Sigmoid colon (tissue), 7 donors: ENCODE data around the gene TMEM263. TPM values are rescaled to one million over a fixed set of nuclear protein-coding genes. Genes with fewer than 3 reads are reported as not detected.

Source experiments
- DNase-seq: peaks from one replicate; pipeline ENCODE4 v3.0.0-alpha.2; 2019
- H3K27ac ChIP-seq, 4 donors: fragments of 200-600 bp; sonication (generic); one replicate each; pipeline ENCODE4 v1.5.1; 2016 to 2019; ENCODE audit warnings: mild to moderate bottlenecking in 1 of 4
- H3K27me3 ChIP-seq, 3 donors: fragments of 200-600 bp; sonication (generic); one replicate each; pipeline ENCODE4 v1.5.1; 2019; ENCODE audit warnings: mild to moderate bottlenecking in 1 of 3
- H3K36me3 ChIP-seq, 4 donors: fragments of 200-600 bp; sonication (generic); one replicate each; pipeline ENCODE4 v1.5.1; 2016 to 2019
- H3K4me1 ChIP-seq, 4 donors: fragments of 200-600 bp; sonication (generic); one replicate each; pipeline ENCODE4 v1.5.1; 2017 to 2019
- H3K4me3 ChIP-seq, 4 donors: fragments of 200-600 bp; sonication (generic); one replicate each; pipeline ENCODE4 v1.5.1; 2017 to 2019; ENCODE audit warnings: mild to moderate bottlenecking in 2 of 4, moderate library complexity in 1 of 4
- H3K9me3 ChIP-seq, 4 donors: fragments of 200-600 bp in 3 of 4; sonication (generic) in 3 of 4; one replicate each; pipeline versions ENCODE4 v1.5.1 to v1.6.1; 2013 to 2019
- CTCF ChIP-seq, 4 experiments: fragments of 450-650 bp in 3 of 4; fragments of 200-600 bp in 1 of 4; IDR thresholded peaks; one replicate each; pipeline ENCODE4 v1.5.1; 2016 to 2019; ENCODE audit warnings: antibody characterized with exemption in 4 of 4, mild to moderate bottlenecking in 3 of 4, moderate library complexity in 2 of 4
- EP300 ChIP-seq, 4 donors: sonication (generic); formaldehyde crosslinking; IDR thresholded peaks; one replicate each; pipeline ENCODE4 v1.6.1; 2017; ENCODE audit warnings: antibody characterized with exemption in 4 of 4
- POLR2A ChIP-seq, 2 donors: fragments of 450-650 bp; IDR thresholded peaks; one replicate each; pipeline ENCODE4 v1.6.1; 2016; ENCODE audit warnings: antibody characterized with exemption in 2 of 2, mild to moderate bottlenecking in 2 of 2, moderate library complexity in 2 of 2
- POLR2AphosphoS5 ChIP-seq, 4 donors: sonication (generic); formaldehyde crosslinking; IDR thresholded peaks; one replicate each; pipeline ENCODE4 v1.6.1; 2017; ENCODE audit warnings: antibody characterized with exemption in 4 of 4
- WGBS, 2 donors: extraction: QIAGEN DNeasy Blood & Tissue Kit; methylation state at CpG; one replicate each; pipeline ENCODE4 v1.1.7; 2013; 5-methylcytosine and 5-hydroxymethylcytosine counted together
- intact Hi-C: fragments of 100-400 bp; cut with DNase I; formaldehyde crosslinking; loops from one replicate; pipeline ENCODE4 v1.15.1; 2023
- polyA plus RNA-seq, 3 donors: library from polyadenylated mRNA; stranded (reverse); fragments of 200-250 nt; gene quantifications; one replicate each; pipeline ENCODE4 v1.2.3, GENCODE V29; 2013
- total RNA-seq, 4 donors: library from RNA; depleted of rRNA; stranded (reverse); fragments of >200 nt; gene quantifications; one replicate each; pipeline ENCODE4 v1.1.0, GENCODE V29; 2016
- donor health status: healthy with polysubstance abuse.
- donor health status: Bipolar disorder and iron deficiency.
- donor health status: healthy.

TMEM263 gene
- 10 to 100 TPM; 39.5 to 51.7 (median 46.4) TPM for total RNA-seq
- 10 to 100 TPM; 12.6 to 21.0 (median 19.8) TPM for polyA plus RNA-seq

- H3K4me3 ChIP-seq, result peak within 1 kb of the TSS; percentile 72 to 97 (median 95)
- 0% methylated on average over 88 of the region's 88 CpGs for WGBS, 2 donors
- H3K36me3 ChIP-seq, result no peaks in the 10 kb centered on the region
- peaks cover 0 to 45% (median 39%) of the 10 kb centered on the region in 4 donors for H3K4me1 ChIP-seq
- no peaks in the 10 kb centered on the region for H3K27me3 ChIP-seq
- intact Hi-C loops, result loop anchor here (2.0 to 10.0 kb wide), 4 partner anchors 31 to 181 kb away; partner anchors contain the start of genes CRY1, MTERF2 and RIC8B
- no peaks in the 10 kb centered on the region for H3K9me3 ChIP-seq
- H3K27ac ChIP-seq, result peak within 1 kb of the TSS; percentile 99 to 100 (median 100)
- peak in 1 of 2 donors; percentile 46 for TF ChIP-seq POLR2A (IDR thresholded peaks at IDR 0.05)
- TF ChIP-seq EP300 (IDR thresholded peaks at IDR 0.05), result no peak
- TF ChIP-seq POLR2AphosphoS5 (IDR thresholded peaks at IDR 0.05), result peak; percentile 85 to 95 (median 92)
- peak; percentile 98 for DNase-seq
These were observed at the start of gene TMEM263 for GRCh38 chr12:106955377-106956047. TSS of gene TMEM263 (plus strand) at chr12:106955907. CDS start at chr12:106967117, 11,210 bp downstream.

GRCh38 chr12:106906715-106907114 is 49.0 kb upstream of the TMEM263 start:
- no peaks in the 10 kb centered on the region for H3K27me3 ChIP-seq
- WGBS, 2 donors, result 76 to 83% methylated on average over 2 of the region's 2 CpGs
- H3K36me3 ChIP-seq, result no peaks in the 10 kb centered on the region
- intact Hi-C loops, result no loop called here
- no peak overlapping the region for H3K27ac ChIP-seq
- H3K4me1 ChIP-seq, result peaks cover 0 to 11% (median 9%) of the 10 kb centered on the region in 4 donors
- DNase-seq, result no peak
- no peak for TF ChIP-seq EP300 (IDR thresholded peaks at IDR 0.05)
- TF ChIP-seq POLR2AphosphoS5 (IDR thresholded peaks at IDR 0.05), result no peak
- TF ChIP-seq POLR2A (IDR thresholded peaks at IDR 0.05), result no peak
- no peak for TF ChIP-seq CTCF (IDR thresholded peaks at IDR 0.05)
- H3K4me3 ChIP-seq, result no peak overlapping the region
- no peaks in the 10 kb centered on the region for H3K9me3 ChIP-seq

- no peak for DNase-seq
- TF ChIP-seq CTCF (IDR thresholded peaks at IDR 0.05) (no peak), POLR2A (IDR thresholded peaks at IDR 0.05) (no peak), EP300 (IDR thresholded peaks at IDR 0.05) (no peak), POLR2AphosphoS5 (IDR thresholded peaks at IDR 0.05) (no peak)
- Histone ChIP-seq H3K27me3 (no peaks in the 10 kb centered on the region), H3K27ac (no peak overlapping the region), H3K4me3 (no peak overlapping the region), H3K9me3 (no peaks in the 10 kb centered on the region), H3K36me3 (no peaks in the 10 kb centered on the region), H3K4me1 (peaks cover 0 to 11% (median 9%) of the 10 kb centered on the region in 4 donors)
- intact Hi-C loops, result no loop called here
- 62 to 84% methylated on average over 5 of the region's 5 CpGs for WGBS, 2 donors
These were observed 48.3 kb upstream of the TMEM263 start for GRCh38 chr12:106907411-106907810.

- H3K9me3 ChIP-seq, result no peaks in the 10 kb centered on the region
- H3K27me3 ChIP-seq, result no peaks in the 10 kb centered on the region
- peaks cover 0 to 11% (median 9%) of the 10 kb centered on the region in 4 donors for H3K4me1 ChIP-seq
- WGBS, 2 donors, result 78% methylated on average over 4 of the region's 4 CpGs
- no peaks in the 10 kb centered on the region for H3K36me3 ChIP-seq
- DNase-seq, result no peak
- TF ChIP-seq POLR2A (IDR thresholded peaks at IDR 0.05) (no peak), CTCF (IDR thresholded peaks at IDR 0.05) (no peak), EP300 (IDR thresholded peaks at IDR 0.05) (no peak), POLR2AphosphoS5 (IDR thresholded peaks at IDR 0.05) (no peak)
- H3K27ac ChIP-seq, result no peak overlapping the region
- no peak overlapping the region for H3K4me3 ChIP-seq
- intact Hi-C loops, result no loop called here
These were observed 47.9 kb upstream of the TMEM263 start for GRCh38 chr12:106907846-106908245.

GRCh38 chr12:106908561-106908960 is 47.1 kb upstream of the TMEM263 start:
- Histone ChIP-seq H3K36me3 (no peaks in the 10 kb centered on the region), H3K9me3 (no peaks in the 10 kb centered on the region), H3K27ac (no peak overlapping the region), H3K4me3 (no peak overlapping the region), H3K27me3 (peaks cover 0 to 4% (median 0%) of the 10 kb centered on the region in 3 donors), H3K4me1 (peaks cover 0 to 5% (median 3%) of the 10 kb centered on the region in 4 donors)
- WGBS, 2 donors, result 88 to 90% methylated on average over 3 of the region's 3 CpGs
- TF ChIP-seq POLR2A (IDR thresholded peaks at IDR 0.05), result no peak
- no peak for TF ChIP-seq CTCF (IDR thresholded peaks at IDR 0.05)
- no peak for TF ChIP-seq EP300 (IDR thresholded peaks at IDR 0.05)
- no peak for TF ChIP-seq POLR2AphosphoS5 (IDR thresholded peaks at IDR 0.05)
- DNase-seq, result no peak
- intact Hi-C loops, result no loop called here
